GM13977 (cell line): Measurements from ENCODE around the gene CCT2.

Source experiments
- DNase-seq: peaks from one replicate; pipeline ENCODE4 v3.0.0; 2012; ENCODE audit warnings: low spot score
- in situ Hi-C: fragments of 300-500 bp; cut with MboI; formaldehyde crosslinking; loops from one replicate; pipeline ENCODE4 v1.12.0; 2022; ENCODE audit warnings: low sequenced_read_pairs, low pct_unique_long_range_greater_than_20kb, mixed read lengths, inconsistent platforms; ENCODE audit not compliant: unreplicated experiment
- TF ChIP-seq, protein P1 (sequence below): IDR thresholded peaks from 2 replicates; pipeline ENCODE4 v1.5.1; 2012; ENCODE audit warnings: mild to moderate bottlenecking, control low read depth; ENCODE audit not compliant: insufficient read depth; ENCODE audit errors: extremely low read depth, missing control alignments

Gene CCT2

GRCh38 chr12:69580074-69580473 is 5.2 kb upstream of the CCT2 start:
- DNase-seq = no peak
- TF ChIP-seq, protein P1, sequence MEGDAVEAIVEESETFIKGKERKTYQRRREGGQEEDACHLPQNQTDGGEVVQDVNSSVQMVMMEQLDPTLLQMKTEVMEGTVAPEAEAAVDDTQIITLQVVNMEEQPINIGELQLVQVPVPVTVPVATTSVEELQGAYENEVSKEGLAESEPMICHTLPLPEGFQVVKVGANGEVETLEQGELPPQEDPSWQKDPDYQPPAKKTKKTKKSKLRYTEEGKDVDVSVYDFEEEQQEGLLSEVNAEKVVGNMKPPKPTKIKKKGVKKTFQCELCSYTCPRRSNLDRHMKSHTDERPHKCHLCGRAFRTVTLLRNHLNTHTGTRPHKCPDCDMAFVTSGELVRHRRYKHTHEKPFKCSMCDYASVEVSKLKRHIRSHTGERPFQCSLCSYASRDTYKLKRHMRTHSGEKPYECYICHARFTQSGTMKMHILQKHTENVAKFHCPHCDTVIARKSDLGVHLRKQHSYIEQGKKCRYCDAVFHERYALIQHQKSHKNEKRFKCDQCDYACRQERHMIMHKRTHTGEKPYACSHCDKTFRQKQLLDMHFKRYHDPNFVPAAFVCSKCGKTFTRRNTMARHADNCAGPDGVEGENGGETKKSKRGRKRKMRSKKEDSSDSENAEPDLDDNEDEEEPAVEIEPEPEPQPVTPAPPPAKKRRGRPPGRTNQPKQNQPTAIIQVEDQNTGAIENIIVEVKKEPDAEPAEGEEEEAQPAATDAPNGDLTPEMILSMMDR = no peak
- in situ Hi-C loops = loop anchor here (25.0 kb wide), 1 partner anchor 193 kb away; no protein-coding TSS in a partner anchor

GRCh38 chr12:69583203-69583602 is 2.1 kb upstream of the CCT2 start:
- no peak for DNase-seq
- TF ChIP-seq, protein P1 = no peak
- in situ Hi-C loops = loop anchor here (25.0 kb wide), 1 partner anchor 196 kb away; no protein-coding TSS in a partner anchor

DNA sequence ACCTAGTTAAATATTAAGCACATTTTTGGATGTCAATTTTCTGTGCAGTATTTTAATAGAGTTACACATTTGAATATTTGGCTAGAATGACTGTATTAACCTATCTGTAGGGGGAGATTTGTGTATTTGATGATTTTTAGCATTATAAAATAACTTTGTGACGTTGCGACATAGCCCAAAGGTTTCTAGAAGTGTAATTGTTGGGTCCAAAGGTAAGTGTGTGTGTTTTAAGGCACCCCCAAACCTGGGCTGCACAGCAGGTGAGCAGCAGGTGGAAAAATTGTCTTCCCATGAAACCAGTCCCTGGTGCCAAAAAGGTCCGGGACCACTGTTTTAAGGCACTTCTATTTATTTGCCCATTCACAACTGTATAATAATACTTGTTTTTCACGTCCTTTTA is 3.3 kb downstream of the CCT2 start:
- DNase-seq = no peak
- TF ChIP-seq, protein P1 = no peak
- in situ Hi-C loops = loop anchor here (25.0 kb wide), 1 partner anchor 201 kb away; no protein-coding TSS in a partner anchor

DNA sequence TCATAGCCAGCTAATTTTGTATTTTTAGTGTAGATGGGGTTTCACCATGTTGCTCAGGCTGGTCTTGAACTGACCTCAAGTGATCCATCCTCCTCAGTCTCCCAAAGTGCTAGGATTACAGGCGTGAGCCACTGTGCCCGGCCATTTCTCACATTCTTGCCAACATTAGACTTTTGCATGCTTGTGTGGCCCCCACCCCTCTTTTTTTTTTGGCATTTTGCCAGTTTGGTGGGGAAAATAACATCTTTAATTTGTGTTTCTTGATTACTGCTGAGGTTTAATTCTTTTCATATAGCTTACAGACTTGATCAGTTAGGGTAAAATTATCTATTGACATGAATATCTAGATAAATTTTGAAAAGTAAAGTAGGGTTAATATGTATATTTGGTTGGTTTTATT is 3.8 kb downstream of the CCT2 start:
- DNase-seq = no peak
- TF ChIP-seq, protein P1 = no peak
- in situ Hi-C loops = loop anchor here (25.0 kb wide), 1 partner anchor 202 kb away; no protein-coding TSS in a partner anchor

- DNase-seq = no peak
- TF ChIP-seq, protein P1 = no peak
- in situ Hi-C loops = loop anchor here (25.0 kb wide), 1 partner anchor 208 kb away; no protein-coding TSS in a partner anchor
Measured at GRCh38 chr12:69595689-69596088, 10.4 kb downstream of the CCT2 start.

DNA sequence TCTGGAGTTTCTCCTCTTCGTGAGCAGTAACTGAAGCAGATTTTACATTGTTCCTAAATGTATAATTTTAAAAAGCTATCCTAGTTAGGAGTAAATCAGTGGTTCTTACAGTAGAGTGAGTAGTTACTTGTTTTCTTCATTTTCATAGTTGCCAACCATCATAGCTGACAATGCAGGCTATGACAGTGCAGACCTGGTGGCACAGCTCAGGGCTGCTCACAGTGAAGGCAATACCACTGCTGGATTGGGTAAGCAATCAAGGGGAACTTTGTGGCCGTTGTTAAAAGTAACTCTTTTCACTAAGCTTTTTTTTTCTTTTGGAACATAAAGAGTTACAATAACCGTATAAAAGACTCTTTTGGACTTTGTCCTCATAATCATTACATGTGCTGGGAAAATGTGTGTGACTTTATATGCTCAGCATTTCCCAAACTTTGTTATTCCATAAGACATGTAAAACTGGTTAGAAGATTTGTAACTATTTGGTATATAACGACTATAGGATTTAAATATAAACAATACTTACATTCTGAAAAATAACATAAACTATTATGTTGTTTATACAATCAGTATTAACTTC is 13.0 kb downstream of the CCT2 start:
- in situ Hi-C loops = loop anchor here (25.0 kb wide), 1 partner anchor 211 kb away; no protein-coding TSS in a partner anchor
- DNase-seq = no peak
- TF ChIP-seq, protein P1 = no peak
